Parathyroid adenoma (tissue), 2 donors: Measurements from ENCODE around the gene SLC17A7.
"Not testable (repeated sequence)": the region's sequence is repeated elsewhere in the genome, so short reads cannot be mapped to it uniquely, and the experiment has no call there.

Source experiments
- H2AFZ ChIP-seq: fragments of 300-600 bp; sonication (generic); one replicate; pipeline ENCODE4 v1.7.0; 2017; ENCODE audit warnings: antibody characterized with exemption, mild to moderate bottlenecking
- H3K27ac ChIP-seq: fragments of 300-600 bp; sonication (generic); one replicate; pipeline ENCODE4 v1.7.0; 2017
- H3K27me3 ChIP-seq: fragments of 300-600 bp; sonication (generic); one replicate; pipeline ENCODE4 v1.7.0; 2017; ENCODE audit warnings: low read length; ENCODE audit not compliant: control insufficient read depth, insufficient read depth
- H3K36me3 ChIP-seq: fragments of 300-600 bp; sonication (generic); one replicate; pipeline ENCODE4 v1.7.0; 2017; ENCODE audit warnings: low read length; ENCODE audit not compliant: control insufficient read depth, insufficient read depth
- H3K4me1 ChIP-seq: fragments of 300-600 bp; sonication (generic); one replicate; pipeline ENCODE4 v1.7.0; 2017; ENCODE audit warnings: control low read depth
- H3K4me2 ChIP-seq: fragments of 300-600 bp; sonication (generic); one replicate; pipeline ENCODE4 v1.7.0; 2017; ENCODE audit warnings: low read length
- H3K4me3 ChIP-seq: fragments of 300-600 bp; sonication (generic); one replicate; pipeline ENCODE4 v1.7.0; 2017; ENCODE audit warnings: low read depth, low read length
- H3K79me2 ChIP-seq: fragments of 300-600 bp; sonication (generic); one replicate; pipeline ENCODE4 v1.7.0; 2017; ENCODE audit warnings: control low read depth
- H3K9ac ChIP-seq: fragments of 300-600 bp; sonication (generic); one replicate; pipeline ENCODE4 v1.7.0; 2017; ENCODE audit warnings: mild to moderate bottlenecking
- H3K9me3 ChIP-seq: fragments of 300-600 bp; sonication (generic); one replicate; pipeline ENCODE4 v1.7.0; 2017; ENCODE audit warnings: low read length; ENCODE audit not compliant: control insufficient read depth
- CTCF ChIP-seq: fragments of 300-600 bp; sonication (generic); IDR thresholded peaks from one replicate; pipeline ENCODE4 v1.7.0; 2017; ENCODE audit warnings: antibody characterized with exemption, mild to moderate bottlenecking
- donor health status: primary hyperparathyroidism.

SLC17A7 gene

GRCh38 chr19:49463960-49464740 is 22.8 kb upstream of the SLC17A7 start:
- Histone ChIP-seq H2AFZ (no peak overlapping the region), H3K9ac (no peak overlapping the region), H3K79me2 (no peaks in the 10 kb centered on the region), H3K9me3 (no peaks in the 10 kb centered on the region), H3K36me3 (no peaks in the 10 kb centered on the region), H3K4me2 (no peak overlapping the region), H3K27ac (no peak overlapping the region), H3K4me3 (no peak overlapping the region), H3K27me3 (no peaks in the 10 kb centered on the region), H3K4me1 (no peaks in the 10 kb centered on the region)
- no peak for TF ChIP-seq CTCF

GRCh38 chr19:49462492-49462891 is 21.2 kb upstream of the SLC17A7 start:
- no peak for TF ChIP-seq CTCF
- Histone ChIP-seq H3K27ac (no peak overlapping the region), H3K4me3 (no peak overlapping the region), H3K9ac (no peak overlapping the region), H3K9me3 (no peaks in the 10 kb centered on the region), H2AFZ (no peak overlapping the region), H3K36me3 (no peaks in the 10 kb centered on the region), H3K4me1 (no peaks in the 10 kb centered on the region), H3K4me2 (no peak overlapping the region), H3K27me3 (no peaks in the 10 kb centered on the region), H3K79me2 (no peaks in the 10 kb centered on the region)

- Histone ChIP-seq H3K4me3 (no peak overlapping the region), H3K27me3 (no peaks in the 10 kb centered on the region), H2AFZ (no peak overlapping the region), H3K4me1 (no peaks in the 10 kb centered on the region), H3K27ac (no peak overlapping the region), H3K79me2 (no peaks in the 10 kb centered on the region), H3K36me3 (no peaks in the 10 kb centered on the region), H3K9me3 (no peaks in the 10 kb centered on the region), H3K9ac (no peak overlapping the region), H3K4me2 (no peak overlapping the region)
- TF ChIP-seq CTCF, result no peak
Observed at GRCh38 chr19:49461656-49462055, 20.3 kb upstream of the SLC17A7 start.

GRCh38 chr19:49461130-49461529 is 19.8 kb upstream of the SLC17A7 start:
- not testable (repeated sequence) for H3K4me3 ChIP-seq, H3K27me3 ChIP-seq, H2AFZ ChIP-seq, H3K9ac ChIP-seq, H3K79me2 ChIP-seq, H3K4me2 ChIP-seq, H3K27ac ChIP-seq, H3K9me3 ChIP-seq, H3K36me3 ChIP-seq, H3K4me1 ChIP-seq

- no peak overlapping the region for H2AFZ ChIP-seq
- no peaks in the 10 kb centered on the region for H3K9me3 ChIP-seq
- H3K27me3 ChIP-seq, result no peaks in the 10 kb centered on the region
- no peak overlapping the region for H3K4me3 ChIP-seq
- H3K36me3 ChIP-seq, result no peaks in the 10 kb centered on the region
- H3K27ac ChIP-seq, result no peak overlapping the region
- no peak for TF ChIP-seq CTCF
- H3K4me1 ChIP-seq, result no peaks in the 10 kb centered on the region
- H3K4me2 ChIP-seq, result no peak overlapping the region
- H3K79me2 ChIP-seq, result no peaks in the 10 kb centered on the region
- H3K9ac ChIP-seq, result no peak overlapping the region
Observed at GRCh38 chr19:49459388-49459787, 18.1 kb upstream of the SLC17A7 start.
